Neural progenitor cell (in vitro differentiated cells): ENCODE results near the gene ZNRD2.

Experiments
- CTCF ChIP-seq: fragments of 200-600 bp; sonication (generic); IDR thresholded peaks from 2 replicates; pipeline ENCODE4 v1.5.1; 2017; ENCODE audit warnings: antibody characterized with exemption, mild to moderate bottlenecking
- EZH2 ChIP-seq: fragments of 200-600 bp; sonication (generic); IDR thresholded peaks from 2 replicates; pipeline ENCODE4 v1.6.1; 2017; ENCODE audit warnings: antibody characterized with exemption, mild to moderate bottlenecking, moderate library complexity
- EZH2phosphoT487 ChIP-seq: fragments of 200-600 bp; sonication (generic); IDR thresholded peaks from 2 replicates; pipeline ENCODE4 v1.6.1; 2017; ENCODE audit warnings: antibody characterized with exemption

GRCh38 chr11:65586247-65586630, 16.0 kb downstream of the ZNRD2 start:
- no peak for TF ChIP-seq EZH2
- TF ChIP-seq CTCF, result no peak
- no peak for TF ChIP-seq EZH2phosphoT487
